ENCODE measurements around the gene CELF4.

GRCh38 chr18:37368110-37368954 is 197.3 kb downstream of the CELF4 start:
- TF ChIP-seq POLR2A (IDR thresholded peaks at IDR 0.05), result no peak
- TF ChIP-seq CTCF (IDR thresholded peaks at IDR 0.05), result no peak
- no peak for TF ChIP-seq POLR2AphosphoS5 (IDR thresholded peaks at IDR 0.05)

Data from upper lobe of left lung (tissue), 4 donors.